Mesodermal cell (in vitro differentiated cells): ENCODE measurements around the gene WFDC2.

Source experiments
- H3K27ac ChIP-seq: 2 replicates; pipeline ENCODE4 v1.7.0; 2013; ENCODE audit warnings: mild to moderate bottlenecking, low read depth, low read length, moderate library complexity; ENCODE audit not compliant: severe bottlenecking
- H3K36me3 ChIP-seq: 2 replicates; pipeline ENCODE4 v1.7.1; 2013; ENCODE audit warnings: mild to moderate bottlenecking, low read length, moderate library complexity; ENCODE audit not compliant: control insufficient read depth, insufficient read depth
- H3K4me1 ChIP-seq: one replicate; pipeline ENCODE4 v1.7.1; 2013; ENCODE audit warnings: mild to moderate bottlenecking, low read length; ENCODE audit not compliant: insufficient read depth, control insufficient read depth, poor library complexity, severe bottlenecking
- H3K4me3 ChIP-seq: 2 replicates; pipeline ENCODE4 v1.7.0; 2013; ENCODE audit warnings: low read length, control low read depth, mild to moderate bottlenecking; ENCODE audit not compliant: insufficient read depth, poor library complexity, severe bottlenecking; ENCODE audit errors: extremely low read depth
- H3K9me3 ChIP-seq: 2 replicates; pipeline ENCODE4 v1.7.1; 2013; ENCODE audit warnings: mild to moderate bottlenecking, low read length, moderate library complexity; ENCODE audit not compliant: control insufficient read depth
- WGBS, 2 experiments: methylation state at CpG; one replicate each; pipeline ENCODE4 v1.1.5; 2013; ENCODE audit warnings: missing lambda C conversion rate in 2 of 2; ENCODE audit not compliant: insufficient coverage in 2 of 2; 5-methylcytosine and 5-hydroxymethylcytosine counted together

Gene WFDC2

DNA sequence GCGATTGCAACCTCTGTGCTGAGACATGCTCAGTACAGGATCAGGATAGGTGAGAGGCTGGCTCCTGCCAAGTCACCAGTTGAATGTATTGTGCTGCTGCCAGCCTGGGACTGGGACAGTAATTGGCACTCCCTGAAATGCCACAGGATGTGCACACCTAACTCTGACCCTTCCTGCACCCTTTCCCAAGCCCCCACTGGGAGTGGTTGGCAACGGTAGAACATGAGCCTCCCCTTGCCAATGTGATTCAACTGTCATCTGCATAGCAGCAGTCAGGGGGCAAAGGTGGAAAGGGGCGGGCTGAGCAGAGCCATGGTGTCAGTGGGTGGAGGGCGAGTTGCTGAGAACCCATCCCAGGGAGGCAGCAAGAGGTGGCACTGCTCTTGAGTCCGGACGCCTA, 30.5 kb downstream of the WFDC2 start:
- WGBS, 2 experiments, result 79 to 96% methylated on average over 3 to 4 of the region's 6 CpGs
- no peaks in the 10 kb centered on the region for H3K4me1 ChIP-seq

DNA sequence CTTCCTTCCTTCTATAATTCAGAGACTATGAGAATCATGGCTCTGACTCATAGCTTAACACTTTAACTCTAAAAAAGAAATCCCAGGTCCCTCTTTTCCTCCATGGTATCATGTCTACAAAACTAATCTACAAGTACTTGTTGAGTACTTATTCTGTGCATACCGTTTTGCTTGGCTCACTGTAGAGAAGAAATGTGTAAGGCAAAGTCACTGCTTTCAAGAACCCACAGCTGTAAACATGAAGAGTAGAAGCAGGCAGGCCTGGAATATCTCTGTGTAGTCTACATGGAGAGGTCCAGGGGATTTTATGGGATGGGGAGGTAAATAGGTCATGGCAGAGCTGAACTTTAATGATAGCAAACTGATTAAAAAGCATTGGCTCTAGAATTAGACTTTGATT, 32.0 kb downstream of the WFDC2 start:
- 71% methylated on average over 1 of the region's 1 CpG; no CpG with 5 or more reads in 1 of the 2 experiments for WGBS, 2 experiments
- no peaks in the 10 kb centered on the region for H3K4me1 ChIP-seq

More for the DNA sequence above, 30.5 kb downstream of the WFDC2 start:
- Histone ChIP-seq H3K4me3 (no peak overlapping the region), H3K9me3 (no peaks in the 10 kb centered on the region), H3K27ac (no peak overlapping the region), H3K36me3 (no peaks in the 10 kb centered on the region)

DNA sequence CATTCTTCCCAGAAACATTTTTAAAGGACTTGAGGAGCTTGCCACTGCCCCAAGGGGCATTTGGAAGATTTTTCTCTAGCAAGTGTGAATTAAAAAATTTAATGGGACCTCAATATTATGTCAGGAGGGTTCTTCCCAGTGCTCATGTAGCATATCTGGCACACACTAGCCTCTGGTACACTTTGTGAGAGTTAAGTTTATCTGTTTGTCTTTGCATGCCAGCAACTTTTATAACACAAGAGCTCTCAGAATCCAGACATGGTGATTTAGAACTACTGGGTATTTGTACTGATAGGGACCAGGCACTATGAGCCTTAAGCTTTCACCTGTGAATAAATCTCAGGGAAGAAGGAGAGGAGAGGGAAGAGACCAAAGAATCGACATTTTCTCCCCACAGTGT, 33.0 kb downstream of the WFDC2 start:
- Histone ChIP-seq H3K36me3 (no peaks in the 10 kb centered on the region), H3K4me3 (no peak overlapping the region), H3K9me3 (no peaks in the 10 kb centered on the region), H3K4me1 (no peaks in the 10 kb centered on the region), H3K27ac (no peak overlapping the region)
- 100% methylated on average over 1 of the region's 1 CpG; no CpG with 5 or more reads in 1 of the 2 experiments for WGBS, 2 experiments

More for the DNA sequence above, 32.0 kb downstream of the WFDC2 start:
- no peaks in the 10 kb centered on the region for H3K9me3 ChIP-seq
- H3K27ac ChIP-seq, result no peak overlapping the region
- H3K36me3 ChIP-seq, result no peaks in the 10 kb centered on the region
- H3K4me3 ChIP-seq, result no peak overlapping the region

DNA sequence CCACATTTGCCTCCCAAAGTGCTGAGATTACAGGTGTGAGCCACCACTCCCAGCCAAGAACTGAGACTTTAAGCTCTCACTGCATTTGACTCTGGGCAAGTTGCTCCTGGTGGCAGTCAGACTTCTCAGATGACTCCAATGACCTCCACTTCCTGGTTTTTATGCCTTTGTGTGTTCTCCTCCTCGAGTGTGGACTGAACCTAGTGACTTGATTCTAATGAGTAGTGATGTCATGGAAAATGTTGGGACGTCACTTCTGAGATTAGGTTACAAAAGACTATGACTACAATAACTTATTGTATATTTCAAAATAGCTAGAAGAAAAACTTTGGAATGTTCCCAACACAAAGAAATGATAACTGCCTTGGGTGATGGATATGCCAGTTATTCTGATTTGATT, 33.9 kb downstream of the WFDC2 start:
- no peak overlapping the region for H3K27ac ChIP-seq
- no peaks in the 10 kb centered on the region for H3K4me1 ChIP-seq
- no peaks in the 10 kb centered on the region for H3K9me3 ChIP-seq
- WGBS, 2 experiments, result 100% methylated on average over 1 of the region's 2 CpGs; no CpG with 5 or more reads in 1 of the 2 experiments
- no peak overlapping the region for H3K4me3 ChIP-seq
- H3K36me3 ChIP-seq, result no peaks in the 10 kb centered on the region

DNA sequence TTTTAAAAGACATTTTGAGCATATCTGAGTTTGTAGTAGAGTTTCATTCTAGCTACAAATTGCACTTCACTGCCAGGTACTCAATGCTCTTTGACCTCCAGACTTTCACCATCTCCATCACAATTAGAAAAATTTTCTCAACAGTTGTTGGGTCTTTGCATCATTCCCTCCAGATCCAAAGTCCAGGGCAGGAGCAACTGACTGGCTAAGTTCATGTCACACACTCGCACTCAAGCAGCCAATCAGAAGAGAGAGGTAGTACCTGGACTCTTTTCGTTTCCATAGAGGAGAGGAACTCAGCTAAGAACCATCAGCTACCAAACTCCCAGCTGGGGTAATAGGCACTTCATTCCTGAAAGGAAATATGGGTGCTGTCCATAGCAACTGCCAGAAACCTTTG, 36.8 kb downstream of the WFDC2 start:
- H3K4me3 ChIP-seq, result no peak overlapping the region
- no peaks in the 10 kb centered on the region for H3K36me3 ChIP-seq
- 90 to 100% methylated on average over 1 of the region's 2 CpGs for WGBS, 2 experiments
- H3K27ac ChIP-seq, result no peak overlapping the region
- no peaks in the 10 kb centered on the region for H3K4me1 ChIP-seq
- H3K9me3 ChIP-seq, result no peaks in the 10 kb centered on the region

DNA sequence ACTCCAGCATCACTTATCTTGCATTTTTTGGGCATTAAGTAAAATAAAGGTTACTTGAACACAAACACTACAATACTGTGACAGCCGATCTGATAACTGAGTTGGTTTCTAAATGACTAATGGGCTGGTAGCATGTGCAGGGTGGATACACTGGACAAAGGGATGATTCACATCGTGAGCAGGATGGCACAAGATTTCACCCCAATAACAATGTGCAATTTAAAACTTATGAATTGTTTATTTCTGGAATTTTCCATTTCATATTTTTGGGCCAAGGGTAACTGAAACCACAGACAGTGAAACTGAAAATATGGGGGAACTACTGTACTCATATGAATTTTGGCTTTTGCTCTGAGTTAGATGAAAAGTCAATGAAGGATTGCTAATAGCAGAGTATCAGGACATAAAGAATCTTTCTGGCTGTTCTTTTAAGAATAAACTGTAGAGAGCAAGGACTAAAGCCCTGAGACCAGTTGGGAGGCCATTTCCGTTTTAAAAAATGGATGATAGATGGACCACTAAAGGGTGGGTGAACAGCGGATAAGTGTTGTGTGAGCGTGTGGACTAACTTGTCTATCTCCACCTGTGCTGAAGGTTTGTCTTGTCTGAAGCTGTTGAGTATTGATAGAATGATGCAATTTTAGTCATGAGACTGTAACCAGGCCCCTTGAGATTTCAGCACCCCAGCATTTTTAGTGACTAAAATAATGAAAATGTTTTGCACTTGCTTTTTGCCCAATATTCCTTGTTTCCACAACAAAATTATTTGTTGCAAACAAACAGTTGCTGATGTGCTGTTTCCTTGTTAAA, 37.7 kb downstream of the WFDC2 start:
- Histone ChIP-seq H3K4me3 (no peak overlapping the region), H3K9me3 (no peaks in the 10 kb centered on the region), H3K27ac (no peak overlapping the region), H3K36me3 (no peaks in the 10 kb centered on the region), H3K4me1 (no peaks in the 10 kb centered on the region)
- 94 to 95% methylated on average over 3 of the region's 5 CpGs for WGBS, 2 experiments

DNA sequence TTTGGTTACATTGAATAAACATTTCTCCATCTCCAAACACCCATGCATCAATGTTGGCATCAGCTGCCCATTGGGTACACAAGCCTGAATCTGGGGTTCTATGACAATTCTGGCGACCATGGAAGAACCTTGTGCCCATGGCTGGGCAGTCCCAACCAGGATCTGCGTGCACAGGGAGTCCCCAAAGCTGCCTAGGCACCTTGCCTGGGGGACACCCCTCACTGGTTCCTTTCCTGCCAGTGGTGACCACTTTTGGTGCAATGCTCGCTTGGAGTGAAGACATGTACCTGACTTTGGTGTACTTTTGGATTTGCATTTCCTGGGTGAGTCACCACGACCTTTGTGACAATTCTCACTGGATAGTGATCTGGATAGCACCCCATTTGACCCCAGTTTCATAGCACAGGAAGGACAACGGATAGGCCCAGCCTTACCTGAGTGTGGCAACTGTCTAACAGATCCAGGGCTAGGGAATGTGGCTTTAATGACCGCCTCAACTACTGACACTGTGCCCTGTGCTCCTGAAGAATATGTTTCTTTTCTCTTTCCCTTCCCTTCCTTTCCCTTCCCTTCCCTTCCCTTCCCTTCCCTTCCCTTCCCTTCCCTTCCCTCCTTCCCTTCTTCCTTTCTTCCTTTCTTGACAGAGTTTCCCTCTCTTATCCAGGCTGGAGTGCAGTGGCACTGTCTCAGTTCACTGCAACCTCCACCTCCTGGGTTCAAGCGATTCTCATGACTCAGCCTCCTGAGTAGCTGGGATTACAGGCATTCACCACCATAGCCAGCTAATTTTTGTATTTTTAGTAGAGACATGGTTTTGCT, 38.7 kb downstream of the WFDC2 start:
- WGBS, 2 experiments, result 78 to 82% methylated on average over 5 of the region's 7 CpGs
- Histone ChIP-seq H3K9me3 (no peaks in the 10 kb centered on the region), H3K36me3 (no peaks in the 10 kb centered on the region), H3K4me1 (no peaks in the 10 kb centered on the region), H3K4me3 (no peak overlapping the region), H3K27ac (no peak overlapping the region)

DNA sequence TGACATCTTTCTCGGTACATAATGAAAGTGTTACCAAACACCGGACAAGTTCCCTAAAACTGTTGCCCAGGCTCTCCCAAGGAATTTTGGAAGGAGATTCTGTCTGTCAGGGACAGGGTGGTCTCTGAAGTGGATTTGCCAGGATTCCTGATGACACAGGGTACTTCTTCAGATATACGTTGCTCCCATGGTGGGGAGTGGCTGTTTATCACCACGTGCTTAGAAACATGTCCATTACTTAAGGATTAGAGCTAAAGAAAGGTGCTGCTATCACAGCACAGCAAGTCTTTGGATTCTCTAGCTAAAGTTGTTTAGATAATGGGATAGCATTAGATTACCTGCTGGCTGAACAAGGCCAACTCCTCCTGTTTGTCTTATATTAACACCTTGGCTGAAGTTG, 39.5 kb downstream of the WFDC2 start:
- 92 to 98% methylated on average over 4 of the region's 4 CpGs for WGBS, 2 experiments
- Histone ChIP-seq H3K4me3 (no peak overlapping the region), H3K9me3 (no peaks in the 10 kb centered on the region), H3K4me1 (no peaks in the 10 kb centered on the region), H3K27ac (no peak overlapping the region), H3K36me3 (no peaks in the 10 kb centered on the region)

DNA sequence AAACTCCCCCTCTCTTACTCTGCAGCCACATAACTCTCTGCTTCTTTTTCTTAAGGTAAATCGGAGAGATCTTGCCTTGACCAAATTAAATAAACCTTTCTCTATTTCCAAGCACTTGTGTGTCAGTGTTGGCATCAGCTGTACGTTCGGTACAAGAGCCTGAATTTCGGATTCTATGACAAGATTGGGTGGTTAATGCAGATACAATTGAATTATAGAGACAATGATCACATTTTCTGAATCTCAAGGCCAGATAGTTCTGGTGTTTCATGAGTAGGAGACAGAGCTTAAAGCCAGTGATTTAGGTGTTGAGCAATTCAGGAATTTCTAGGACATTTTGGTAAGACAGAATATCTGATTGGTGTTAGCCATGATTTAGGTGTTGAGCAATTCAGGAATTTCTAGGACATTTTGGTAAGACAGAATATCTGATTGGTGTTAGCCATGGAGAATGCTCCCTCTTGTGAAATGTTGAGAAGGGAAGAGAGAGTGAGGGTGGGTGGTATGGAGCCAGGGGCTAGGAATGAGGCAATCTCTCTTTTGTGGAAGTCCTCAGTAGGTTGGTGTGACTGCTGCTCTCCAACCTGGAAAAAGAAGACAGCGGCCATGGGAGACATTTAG, 40.8 kb downstream of the WFDC2 start:
- Histone ChIP-seq H3K4me1 (no peaks in the 10 kb centered on the region), H3K36me3 (no peaks in the 10 kb centered on the region), H3K4me3 (no peak overlapping the region), H3K9me3 (no peaks in the 10 kb centered on the region), H3K27ac (no peak overlapping the region)
- 94 to 100% methylated on average over 2 to 5 of the region's 5 CpGs for WGBS, 2 experiments

DNA sequence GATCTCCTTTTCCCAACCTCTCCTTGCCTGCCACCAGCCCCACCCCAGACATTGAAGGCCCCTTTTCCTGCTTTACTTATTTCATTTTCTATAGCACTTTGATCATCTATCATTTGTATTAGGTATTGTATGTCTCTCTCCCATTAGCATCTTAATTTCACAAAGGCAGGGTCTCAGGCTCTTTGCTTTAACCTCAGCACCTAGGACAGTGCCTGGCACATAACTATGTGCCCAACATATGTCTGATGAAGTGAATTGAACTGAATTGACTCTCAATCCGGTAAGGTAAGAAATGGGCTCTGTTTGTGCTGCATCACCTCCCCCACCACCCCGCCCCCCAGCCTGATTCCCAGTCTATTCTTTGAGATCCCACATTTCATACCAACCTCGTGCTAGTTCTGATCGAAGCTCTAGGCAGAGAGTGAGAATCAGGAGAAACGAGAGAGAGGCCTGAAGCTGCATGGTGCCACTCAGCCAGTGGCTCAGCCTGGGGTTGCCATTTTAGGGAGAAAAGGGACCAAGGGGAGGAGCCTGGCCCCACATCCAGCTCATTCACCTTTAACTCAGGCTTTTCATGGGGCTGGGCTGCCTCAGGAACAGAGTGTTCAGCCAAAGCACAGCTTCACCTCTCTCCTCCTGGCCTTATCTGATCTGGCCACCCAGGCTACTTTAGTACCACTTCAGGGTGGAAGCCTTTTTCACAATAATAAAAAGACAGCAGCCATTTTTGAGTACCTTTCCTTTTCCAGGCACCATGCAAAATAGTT, 45.8 kb downstream of the WFDC2 start, which contains the start of gene SPINT3:
Gene SPINT3, minus strand, starts transcription at position 476 of the 767 bp plus-strand sequence. Its CDS starts 14 bp downstream, at position 462.
- 80 to 100% methylated on average over 1 to 2 of the region's 5 CpGs for WGBS, 2 experiments
- H3K9me3 ChIP-seq, result no peaks in the 10 kb centered on the region
- no peaks in the 10 kb centered on the region for H3K4me1 ChIP-seq
- H3K27ac ChIP-seq, result no peak within 1 kb of the TSS
- no peak within 1 kb of the TSS for H3K4me3 ChIP-seq
- H3K36me3 ChIP-seq, result no peaks in the 10 kb centered on the region
